Erythroblast (primary cell): ENCODE data around the gene SNRPN.
A peak's percentile ranks its signal among the peaks of the same experiment; 100 is the strongest.

Experiments
- GATA1 ChIP-seq: IDR thresholded peaks from 2 replicates; pipeline ENCODE4 v1.6.1; 2011; ENCODE audit warnings: low read depth, mild to moderate bottlenecking, control low read depth, low read length, moderate library complexity
- POLR2A ChIP-seq: IDR thresholded peaks from 2 replicates; pipeline ENCODE4 v1.6.1; 2011; ENCODE audit warnings: mild to moderate bottlenecking, low read length

DNA sequence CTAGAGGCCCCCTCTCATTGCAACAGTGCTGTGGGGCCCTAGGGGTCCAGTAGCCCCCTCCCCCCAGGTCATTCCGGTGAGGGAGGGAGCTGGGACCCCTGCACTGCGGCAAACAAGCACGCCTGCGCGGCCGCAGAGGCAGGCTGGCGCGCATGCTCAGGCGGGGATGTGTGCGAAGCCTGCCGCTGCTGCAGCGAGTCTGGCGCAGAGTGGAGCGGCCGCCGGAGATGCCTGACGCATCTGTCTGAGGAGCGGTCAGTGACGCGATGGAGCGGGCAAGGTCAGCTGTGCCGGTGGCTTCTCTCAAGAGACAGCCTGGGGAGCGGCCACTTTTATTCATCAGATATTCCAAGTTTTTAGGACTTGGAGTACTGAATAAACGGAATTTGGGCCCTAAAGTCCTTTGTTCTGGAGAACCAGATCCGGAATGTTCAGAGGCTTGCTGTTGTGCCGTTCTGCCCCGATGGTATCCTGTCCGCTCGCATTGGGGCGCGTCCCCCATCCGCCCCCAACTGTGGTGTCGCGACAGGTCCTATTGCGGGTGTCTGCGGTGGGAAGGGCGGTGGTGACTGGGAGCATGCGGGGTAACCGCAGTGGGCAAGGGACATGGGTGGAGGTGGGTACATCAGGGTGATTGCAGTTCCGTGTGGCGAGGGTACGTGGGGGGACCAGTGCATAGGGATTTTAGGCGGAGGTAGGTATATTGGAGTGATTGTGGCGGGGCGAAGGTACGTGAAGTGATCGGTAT lies at the start of gene SNRPN, which contains the start of gene SNURF:
- TF ChIP-seq POLR2A = peak; percentile 65
- TF ChIP-seq GATA1 = no peak
